K562 (cell line): ENCODE data around the gene AIF1L.

Experiments used
- GATAD2B ChIP-seq: fragments of 450-650 bp; IDR thresholded peaks from 2 replicates; pipeline ENCODE4 v1.6.1; 2017; ENCODE audit warnings: mild to moderate bottlenecking, borderline replicate concordance
- HDAC6 ChIP-seq: IDR thresholded peaks from 2 replicates; pipeline ENCODE4 v1.6.1; 2012; ENCODE audit warnings: low read depth, mild to moderate bottlenecking, control low read depth, inconsistent platforms, low read length, moderate library complexity
- MYNN ChIP-seq, 2 experiments: sonication (generic); formaldehyde crosslinking in 1 of 2; IDR thresholded peaks; 2 replicates each; pipeline versions ENCODE4 v1.5.0 to v1.6.1; 2016 to 2020; ENCODE audit warnings: antibody characterized with exemption in 1 of 2, missing genetic modification reagents in 1 of 2
- NFIC ChIP-seq: fragments of 450-650 bp; IDR thresholded peaks from 2 replicates; pipeline ENCODE4 v1.6.1; 2017; ENCODE audit warnings: mild to moderate bottlenecking, inconsistent platforms
- RBFOX2 ChIP-seq: fragments of 200-400 bp; formaldehyde crosslinking; IDR thresholded peaks from 2 replicates; pipeline ENCODE4 v1.6.1; 2017; ENCODE audit warnings: low read depth, mild to moderate bottlenecking, low read length, moderate library complexity
- RCOR1 ChIP-seq, 2 experiments: IDR thresholded peaks; 2 replicates each; pipeline ENCODE4 v1.6.1; 2012; ENCODE audit warnings: low read depth in 2 of 2, low read length in 2 of 2, borderline replicate concordance in 1 of 2, improper control_type of control experiment in 1 of 2
- TARDBP ChIP-seq: fragments of 450-650 bp; IDR thresholded peaks from 2 replicates; pipeline ENCODE4 v1.6.1; 2016
- ZFX ChIP-seq: sonication (generic); formaldehyde crosslinking; IDR thresholded peaks from 2 replicates; pipeline ENCODE4 v1.8.0; 2022; ENCODE audit warnings: mild to moderate bottlenecking, missing genetic modification reagents, moderate library complexity
- ZSCAN29 ChIP-seq: fragments of 450-650 bp; IDR thresholded peaks from 2 replicates; pipeline ENCODE4 v1.6.1; 2017
- TF ChIP-seq, protein P1 (sequence below), 3 experiments: IDR thresholded peaks in 2 of 3; conservative IDR thresholded peaks in 1 of 3; 2 replicates each; pipeline ENCODE4 v1.5.1; 2011 to 2012; ENCODE audit warnings: low read length in 3 of 3, mild to moderate bottlenecking in 3 of 3, control low read depth in 2 of 3, improper control_type of control experiment in 1 of 3, inconsistent platforms in 1 of 3, low read depth in 1 of 3, mixed read lengths in 1 of 3, moderate library complexity in 1 of 3; ENCODE audit not compliant: insufficient read depth in 2 of 3

- no peak for TF ChIP-seq TARDBP
- TF ChIP-seq, protein P1, sequence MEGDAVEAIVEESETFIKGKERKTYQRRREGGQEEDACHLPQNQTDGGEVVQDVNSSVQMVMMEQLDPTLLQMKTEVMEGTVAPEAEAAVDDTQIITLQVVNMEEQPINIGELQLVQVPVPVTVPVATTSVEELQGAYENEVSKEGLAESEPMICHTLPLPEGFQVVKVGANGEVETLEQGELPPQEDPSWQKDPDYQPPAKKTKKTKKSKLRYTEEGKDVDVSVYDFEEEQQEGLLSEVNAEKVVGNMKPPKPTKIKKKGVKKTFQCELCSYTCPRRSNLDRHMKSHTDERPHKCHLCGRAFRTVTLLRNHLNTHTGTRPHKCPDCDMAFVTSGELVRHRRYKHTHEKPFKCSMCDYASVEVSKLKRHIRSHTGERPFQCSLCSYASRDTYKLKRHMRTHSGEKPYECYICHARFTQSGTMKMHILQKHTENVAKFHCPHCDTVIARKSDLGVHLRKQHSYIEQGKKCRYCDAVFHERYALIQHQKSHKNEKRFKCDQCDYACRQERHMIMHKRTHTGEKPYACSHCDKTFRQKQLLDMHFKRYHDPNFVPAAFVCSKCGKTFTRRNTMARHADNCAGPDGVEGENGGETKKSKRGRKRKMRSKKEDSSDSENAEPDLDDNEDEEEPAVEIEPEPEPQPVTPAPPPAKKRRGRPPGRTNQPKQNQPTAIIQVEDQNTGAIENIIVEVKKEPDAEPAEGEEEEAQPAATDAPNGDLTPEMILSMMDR (IDR thresholded peaks at IDR 0.05 in 2 of 3, conservative IDR thresholded peaks at IDR 0.05 in 1 of 3; ENCODE audit: insufficient read depth in 2 of 3, low read depth in 1 of 3, low read length in 3 of 3), result no peak
- TF ChIP-seq MYNN (IDR thresholded peaks at IDR 0.05), result no peak
- no peak for TF ChIP-seq MYNN (CRISPR knock-in tag; IDR thresholded peaks at IDR 0.05)
- no peak for TF ChIP-seq RBFOX2
- no peak for TF ChIP-seq NFIC
- TF ChIP-seq HDAC6, result no peak
- TF ChIP-seq RCOR1 (IDR thresholded peaks at IDR 0.05; ENCODE audit: borderline replicate concordance in 1 of 2, low read depth in 2 of 2, low read length in 2 of 2), result no peak
- TF ChIP-seq ZFX (CRISPR knock-in tag), result no peak
- no peak for TF ChIP-seq GATAD2B
- no peak for TF ChIP-seq ZSCAN29
Measured at GRCh38 chr9:131117762-131118145, 21.4 kb downstream of the AIF1L start.
